ENCODE data around the gene F5.

GRCh38 chr1:169475806-169476387 is 110.4 kb downstream of the F5 start:
- no peak for TF ChIP-seq ELF4 (IDR thresholded peaks at IDR 0.05)
- no peak for TF ChIP-seq FOXM1 (IDR thresholded peaks at IDR 0.05; ENCODE audit: borderline replicate concordance)
- no peak for TF ChIP-seq PKNOX1 (IDR thresholded peaks at IDR 0.05)
- TF ChIP-seq SP1 (IDR thresholded peaks at IDR 0.05): no peak
- TF ChIP-seq HDGF (IDR thresholded peaks at IDR 0.05; ENCODE audit: borderline replicate concordance): no peak
- TF ChIP-seq TARDBP (IDR thresholded peaks at IDR 0.05): no peak
- no peak for TF ChIP-seq FOXK2 (IDR thresholded peaks at IDR 0.05)
- TF ChIP-seq BHLHE40 (IDR thresholded peaks at IDR 0.05; ENCODE audit: borderline replicate concordance): no peak
- TF ChIP-seq L3MBTL2 (conservative IDR thresholded peaks at IDR 0.05): no peak
- TF ChIP-seq ARNT (IDR thresholded peaks at IDR 0.05): no peak
- TF ChIP-seq ZNF384 (IDR thresholded peaks at IDR 0.05): no peak
- no peak for TF ChIP-seq FOXA1 (IDR thresholded peaks at IDR 0.05)
- TF ChIP-seq CTBP1 (IDR thresholded peaks at IDR 0.05; ENCODE audit: borderline replicate concordance): no peak
